ENCODE results near the gene MRPS2. TPM values are rescaled to one million over a fixed set of nuclear protein-coding genes. Genes with fewer than 3 reads are reported as not detected.

MRPS2 gene
- total RNA-seq, 1 experiment from 2014 or later = 81.0 TPM

DNA sequence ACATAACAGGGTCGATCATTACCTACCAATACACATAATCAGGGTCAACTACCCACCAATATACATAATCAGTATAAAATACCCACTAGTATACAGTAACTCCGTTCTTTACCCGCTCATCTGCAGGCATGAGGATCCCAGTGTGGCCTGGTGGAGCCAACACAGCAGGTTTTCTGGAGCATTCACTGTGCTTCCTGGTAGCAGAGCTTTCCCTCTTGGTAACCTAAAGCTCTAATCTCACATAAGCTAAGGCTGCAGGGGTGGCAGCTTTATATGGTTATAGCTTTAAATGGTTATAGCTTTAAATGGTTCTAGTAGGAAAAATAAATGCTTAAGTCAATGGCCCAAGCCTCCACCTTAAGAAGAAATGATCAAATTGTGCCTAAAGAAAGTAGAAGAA lies 32.6 kb downstream of the MRPS2 start:
- Histone ChIP-seq H2BK15ac (ENCODE audit: low read depth, low read length) (no peak overlapping the region), H3K56ac (ENCODE audit: insufficient read length, low read depth, low read length) (no peak overlapping the region), H3K79me2 (ENCODE audit: insufficient read depth, low read length) (no peaks in the 10 kb centered on the region), H3T11ph (ENCODE audit: low read length) (no peak overlapping the region), H4K8ac (replicated peaks; ENCODE audit: insufficient read length, low read depth, low read length) (no peak overlapping the region), H2AK5ac (ENCODE audit: insufficient read length, low read length) (no peak overlapping the region), H3K4ac (ENCODE audit: low read depth, low read length) (no peak overlapping the region), H2BK5ac (ENCODE audit: insufficient read length, low read length) (no peak overlapping the region), H3K9ac (ENCODE audit: extremely low read depth, insufficient read length, low read length) (no peak overlapping the region), H4K20me1 (ENCODE audit: control insufficient read depth, insufficient read depth, insufficient read length) (no peaks in the 10 kb centered on the region), H2BK120ac (ENCODE audit: low read depth, low read length, poor library complexity, severe bottlenecking) (no peak overlapping the region), H2BK12ac (ENCODE audit: insufficient read length, low read depth, low read length) (no peak overlapping the region), H3K79me1 (ENCODE audit: insufficient read depth, low read depth, low read length, poor library complexity, severe bottlenecking) (no peaks in the 10 kb centered on the region), H3K27ac (ENCODE audit: insufficient read length, low read depth, low read length) (no peak overlapping the region), H3K23me2 (ENCODE audit: insufficient read length, low read depth, low read length, poor library complexity, severe bottlenecking) (no peaks in the 10 kb centered on the region), H3K18ac (ENCODE audit: insufficient read length, low read depth, low read length) (no peak overlapping the region), H3K9me3 (ENCODE audit: control insufficient read depth, low read depth, low read length) (no peaks in the 10 kb centered on the region), H4K91ac (ENCODE audit: insufficient read length, low read depth, low read length) (no peak overlapping the region), H3K4me1 (ENCODE audit: insufficient read depth, low read length) (no peaks in the 10 kb centered on the region; the same call in 1 of the 2 replicates), H3K4me2 (ENCODE audit: insufficient read depth, insufficient read length, low read length) (no peak overlapping the region), H3K23ac (ENCODE audit: insufficient read length, low read depth, low read length) (no peak overlapping the region), H2BK20ac (ENCODE audit: low read depth, low read length, poor library complexity, severe bottlenecking) (no peak overlapping the region), H3K27me3 (ENCODE audit: insufficient read depth, low read length) (no peaks in the 10 kb centered on the region), H2AFZ (ENCODE audit: low read length) (no peak overlapping the region), H3K14ac (ENCODE audit: insufficient read depth, low read length) (no peak overlapping the region), H4K5ac (ENCODE audit: insufficient read length, low read depth, low read length) (no peak overlapping the region)
- no peak overlapping the region for H3K27ac Mint-ChIP-seq
- WGBS (ENCODE audit: extremely low coverage, insufficient read length, low lambda C conversion rate) = no CpG with 5 or more reads among the region's 3 CpGs
- H3K4me3 Mint-ChIP-seq = no peak overlapping the region
- peaks cover 9 to 11% of the 10 kb centered on the region in 2 experiments for H3K4me1 Mint-ChIP-seq
- no peaks in the 10 kb centered on the region for H3K9me3 Mint-ChIP-seq
- TF ChIP-seq, protein P1, sequence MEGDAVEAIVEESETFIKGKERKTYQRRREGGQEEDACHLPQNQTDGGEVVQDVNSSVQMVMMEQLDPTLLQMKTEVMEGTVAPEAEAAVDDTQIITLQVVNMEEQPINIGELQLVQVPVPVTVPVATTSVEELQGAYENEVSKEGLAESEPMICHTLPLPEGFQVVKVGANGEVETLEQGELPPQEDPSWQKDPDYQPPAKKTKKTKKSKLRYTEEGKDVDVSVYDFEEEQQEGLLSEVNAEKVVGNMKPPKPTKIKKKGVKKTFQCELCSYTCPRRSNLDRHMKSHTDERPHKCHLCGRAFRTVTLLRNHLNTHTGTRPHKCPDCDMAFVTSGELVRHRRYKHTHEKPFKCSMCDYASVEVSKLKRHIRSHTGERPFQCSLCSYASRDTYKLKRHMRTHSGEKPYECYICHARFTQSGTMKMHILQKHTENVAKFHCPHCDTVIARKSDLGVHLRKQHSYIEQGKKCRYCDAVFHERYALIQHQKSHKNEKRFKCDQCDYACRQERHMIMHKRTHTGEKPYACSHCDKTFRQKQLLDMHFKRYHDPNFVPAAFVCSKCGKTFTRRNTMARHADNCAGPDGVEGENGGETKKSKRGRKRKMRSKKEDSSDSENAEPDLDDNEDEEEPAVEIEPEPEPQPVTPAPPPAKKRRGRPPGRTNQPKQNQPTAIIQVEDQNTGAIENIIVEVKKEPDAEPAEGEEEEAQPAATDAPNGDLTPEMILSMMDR (conservative IDR thresholded peaks at IDR 0.05) = no peak
- H3K27me3 Mint-ChIP-seq (ENCODE audit: low read depth) = peaks cover 13% of the 10 kb centered on the region
- no peak for DNase-seq
- no peaks in the 10 kb centered on the region for H3K36me3 Mint-ChIP-seq (ENCODE audit: insufficient read depth in 1 of 3, low read depth in 3 of 3)

Measured in H9 (cell line).